Measurements from ENCODE around the gene TMEM132A.
A peak's percentile ranks its signal among the peaks of the same experiment; 100 is the strongest.

Gene TMEM132A

DNA sequence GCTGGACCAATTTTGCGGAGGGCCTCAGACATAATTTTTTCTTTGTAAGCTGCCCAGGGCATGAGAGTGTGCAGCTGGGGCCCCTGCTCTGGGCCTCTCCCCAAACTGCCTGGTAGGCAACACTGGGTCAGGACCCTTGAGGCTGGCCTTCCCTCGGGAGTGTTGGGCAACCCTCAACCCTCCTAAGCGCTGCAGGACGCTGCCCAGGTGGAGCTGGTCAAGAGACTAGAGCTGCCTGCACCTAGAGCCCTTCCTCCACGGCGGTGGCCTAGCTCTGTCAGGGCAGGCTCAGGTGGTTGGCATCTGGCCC is 505 bp upstream of the TMEM132A start:
- TF ChIP-seq ZFX (IDR thresholded peaks at IDR 0.05): no peak
- TF ChIP-seq, protein P1, sequence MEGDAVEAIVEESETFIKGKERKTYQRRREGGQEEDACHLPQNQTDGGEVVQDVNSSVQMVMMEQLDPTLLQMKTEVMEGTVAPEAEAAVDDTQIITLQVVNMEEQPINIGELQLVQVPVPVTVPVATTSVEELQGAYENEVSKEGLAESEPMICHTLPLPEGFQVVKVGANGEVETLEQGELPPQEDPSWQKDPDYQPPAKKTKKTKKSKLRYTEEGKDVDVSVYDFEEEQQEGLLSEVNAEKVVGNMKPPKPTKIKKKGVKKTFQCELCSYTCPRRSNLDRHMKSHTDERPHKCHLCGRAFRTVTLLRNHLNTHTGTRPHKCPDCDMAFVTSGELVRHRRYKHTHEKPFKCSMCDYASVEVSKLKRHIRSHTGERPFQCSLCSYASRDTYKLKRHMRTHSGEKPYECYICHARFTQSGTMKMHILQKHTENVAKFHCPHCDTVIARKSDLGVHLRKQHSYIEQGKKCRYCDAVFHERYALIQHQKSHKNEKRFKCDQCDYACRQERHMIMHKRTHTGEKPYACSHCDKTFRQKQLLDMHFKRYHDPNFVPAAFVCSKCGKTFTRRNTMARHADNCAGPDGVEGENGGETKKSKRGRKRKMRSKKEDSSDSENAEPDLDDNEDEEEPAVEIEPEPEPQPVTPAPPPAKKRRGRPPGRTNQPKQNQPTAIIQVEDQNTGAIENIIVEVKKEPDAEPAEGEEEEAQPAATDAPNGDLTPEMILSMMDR (conservative IDR thresholded peaks at IDR 0.05): no peak
- peak overlapping the region; percentile 75 for H3K27ac ChIP-seq

DNA sequence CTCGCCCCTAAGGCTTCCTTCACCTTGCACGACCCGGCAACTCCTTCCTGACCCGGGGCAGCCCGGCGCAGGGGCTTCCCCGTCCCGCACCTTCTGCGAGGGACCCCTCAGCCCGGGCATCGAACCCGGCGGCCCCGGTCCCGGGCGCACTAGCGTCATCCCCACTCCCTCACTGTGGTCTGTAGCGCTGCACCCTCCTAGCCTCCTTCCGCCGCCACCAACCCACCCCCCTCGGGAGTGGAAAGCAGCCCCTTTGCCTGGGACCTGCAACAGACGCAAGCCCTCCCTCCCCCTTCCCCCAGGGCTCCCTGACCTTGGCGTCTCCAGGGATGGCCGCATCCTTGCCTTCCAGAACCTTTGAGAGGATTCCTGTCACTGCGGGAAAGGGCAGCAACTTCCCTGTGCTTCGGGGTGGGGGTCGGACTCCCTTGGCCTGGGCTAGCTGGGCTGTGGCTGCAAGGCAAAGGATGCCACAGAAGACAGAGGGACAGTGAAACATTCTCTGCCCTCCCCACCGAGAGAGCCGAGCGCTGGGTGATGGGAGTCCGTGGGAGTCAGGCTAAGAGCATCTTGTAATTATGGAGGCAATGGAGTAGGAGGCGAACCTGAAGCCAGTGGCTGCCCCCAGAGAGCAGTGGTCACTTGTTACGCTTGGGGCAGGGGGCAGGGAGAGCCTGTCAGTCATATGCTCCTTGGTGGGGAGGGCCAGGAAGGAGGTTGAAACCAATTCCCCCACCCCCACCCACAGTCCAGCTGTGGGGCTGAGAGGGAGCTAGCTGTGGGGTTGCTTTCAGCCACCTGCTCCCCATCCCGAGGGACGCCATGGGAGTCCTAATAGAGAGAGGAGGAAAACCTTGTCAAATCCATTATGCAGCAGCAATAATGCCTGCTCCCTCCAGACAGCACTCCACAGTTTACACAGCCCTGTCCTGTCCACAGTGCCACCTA is 920 bp downstream of the TMEM132A start:
- peak overlapping the region; percentile 75 for H3K27ac ChIP-seq
- TF ChIP-seq, protein P1 (conservative IDR thresholded peaks at IDR 0.05): no peak
- TF ChIP-seq ZFX (IDR thresholded peaks at IDR 0.05): no peak

DNA sequence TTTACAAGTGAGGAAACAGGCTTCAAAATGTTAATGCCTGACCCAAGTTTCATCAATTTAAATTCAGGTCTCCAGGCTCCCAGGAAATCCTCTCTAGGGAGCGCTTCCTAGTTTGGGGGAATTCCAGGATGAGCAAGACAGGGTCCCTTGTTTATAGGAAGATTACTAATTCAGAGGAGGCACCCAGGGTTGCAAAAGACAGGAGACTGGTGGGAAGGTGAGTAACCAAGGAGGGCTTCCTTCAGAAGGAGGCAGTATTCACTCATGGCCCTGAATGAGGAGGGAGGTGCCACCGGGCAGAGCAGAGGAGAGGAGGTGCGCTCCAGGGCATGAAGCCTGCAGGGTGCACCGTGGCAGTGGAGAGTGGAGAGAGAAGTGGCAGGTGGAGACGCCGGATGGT is 1.6 kb downstream of the TMEM132A start:
- TF ChIP-seq, protein P1 (conservative IDR thresholded peaks at IDR 0.05): no peak
- TF ChIP-seq ZFX (IDR thresholded peaks at IDR 0.05): no peak
- no peak overlapping the region for H3K27ac ChIP-seq

DNA sequence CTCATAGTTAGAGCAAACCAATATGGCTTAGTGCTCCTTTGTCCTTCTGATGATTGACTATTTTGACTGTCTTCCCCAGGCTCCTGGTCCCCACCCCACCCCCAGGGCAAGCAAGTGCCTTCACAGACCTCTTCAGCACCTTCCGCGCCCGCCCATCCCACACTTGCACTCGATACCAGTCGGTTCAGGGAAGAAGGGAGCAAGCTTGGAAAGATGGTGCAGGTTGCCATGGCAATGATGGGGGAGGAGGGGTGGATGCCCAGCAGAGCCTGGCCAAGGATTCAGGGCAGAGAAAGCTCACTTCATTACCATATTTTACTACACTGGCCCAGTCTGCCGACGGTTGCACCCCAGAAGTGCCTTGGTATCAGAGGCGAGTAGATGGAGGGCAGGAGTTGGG is 2.2 kb downstream of the TMEM132A start:
- no peak overlapping the region for H3K27ac ChIP-seq
- TF ChIP-seq, protein P1 (conservative IDR thresholded peaks at IDR 0.05): no peak
- no peak for TF ChIP-seq ZFX (IDR thresholded peaks at IDR 0.05)

DNA sequence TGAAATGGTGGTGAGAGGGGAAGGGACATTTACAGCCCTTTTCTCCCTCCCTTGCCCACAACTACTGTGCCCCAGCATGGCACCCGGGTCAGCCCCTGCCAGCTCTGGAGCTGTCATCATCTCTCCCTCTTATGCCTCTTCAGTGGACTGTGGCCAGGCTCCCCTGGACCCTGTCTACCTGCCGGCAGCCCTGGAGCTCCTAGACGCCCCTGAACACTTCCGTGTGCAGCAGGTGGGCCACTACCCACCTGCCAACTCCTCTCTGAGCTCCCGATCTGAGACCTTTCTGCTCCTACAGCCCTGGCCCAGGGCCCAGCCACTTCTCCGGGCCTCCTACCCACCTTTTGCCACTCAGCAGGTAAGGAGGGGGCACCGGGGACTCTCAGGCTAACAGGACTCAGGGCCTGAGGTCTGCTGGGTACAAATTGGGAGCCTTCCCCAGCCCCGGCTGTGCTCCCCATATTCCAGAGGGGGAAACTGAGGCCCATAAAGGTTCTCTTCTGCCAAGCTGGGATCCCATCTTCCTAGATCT is 2.9 kb downstream of the TMEM132A start:
- no peak overlapping the region for H3K27ac ChIP-seq
- TF ChIP-seq, protein P1 (conservative IDR thresholded peaks at IDR 0.05): no peak
- TF ChIP-seq ZFX (IDR thresholded peaks at IDR 0.05): no peak

DNA sequence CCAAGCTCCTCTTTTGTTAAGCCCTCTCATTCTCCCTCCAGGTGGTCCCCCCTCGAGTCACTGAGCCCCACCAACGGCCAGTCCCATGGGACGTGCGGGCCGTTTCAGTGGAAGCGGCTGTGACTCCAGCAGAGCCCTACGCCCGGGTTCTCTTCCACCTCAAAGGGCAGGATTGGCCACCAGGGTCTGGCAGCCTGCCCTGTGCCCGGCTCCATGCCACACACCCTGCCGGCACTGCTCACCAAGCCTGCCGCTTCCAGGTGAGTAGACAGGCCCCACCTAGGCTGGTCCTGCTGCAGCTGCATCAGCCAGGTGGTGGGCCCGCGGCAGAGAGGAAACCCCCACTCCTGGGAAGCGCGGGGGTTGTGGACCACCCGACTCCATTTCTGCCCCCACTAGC is 3.3 kb downstream of the TMEM132A start:
- H3K27ac ChIP-seq: no peak overlapping the region

DNA sequence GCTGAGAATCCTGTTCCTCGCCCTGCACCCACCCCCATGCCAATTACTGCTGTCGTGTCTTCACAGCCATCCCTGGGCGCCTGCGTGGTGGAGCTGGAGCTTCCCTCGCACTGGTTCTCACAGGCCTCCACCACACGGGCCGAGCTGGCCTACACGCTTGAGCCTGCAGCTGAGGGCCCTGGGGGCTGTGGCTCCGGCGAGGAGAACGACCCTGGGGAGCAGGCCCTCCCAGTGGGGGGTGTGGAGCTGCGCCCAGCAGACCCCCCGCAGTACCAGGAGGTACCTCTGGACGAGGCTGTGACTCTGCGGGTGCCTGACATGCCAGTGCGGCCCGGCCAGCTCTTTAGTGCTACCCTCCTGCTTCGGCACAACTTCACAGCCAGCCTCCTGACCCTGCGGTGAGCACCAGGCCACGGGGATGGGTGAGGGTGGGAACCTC is 4.3 kb downstream of the TMEM132A start:
- TF ChIP-seq, protein P1 (conservative IDR thresholded peaks at IDR 0.05): no peak
- no peak for TF ChIP-seq ZFX (IDR thresholded peaks at IDR 0.05)
- H3K27ac ChIP-seq: no peak overlapping the region

More for the DNA sequence above, 3.3 kb downstream of the TMEM132A start:
- TF ChIP-seq ZFX (IDR thresholded peaks at IDR 0.05): no peak
- TF ChIP-seq, protein P1 (conservative IDR thresholded peaks at IDR 0.05): no peak
